ENCODE results near the gene CCDC63.
"Not testable (repeated sequence)": the region's sequence is repeated elsewhere in the genome, so short reads cannot be mapped to it uniquely, and the experiment has no call there.

The CCDC63 gene

DNA sequence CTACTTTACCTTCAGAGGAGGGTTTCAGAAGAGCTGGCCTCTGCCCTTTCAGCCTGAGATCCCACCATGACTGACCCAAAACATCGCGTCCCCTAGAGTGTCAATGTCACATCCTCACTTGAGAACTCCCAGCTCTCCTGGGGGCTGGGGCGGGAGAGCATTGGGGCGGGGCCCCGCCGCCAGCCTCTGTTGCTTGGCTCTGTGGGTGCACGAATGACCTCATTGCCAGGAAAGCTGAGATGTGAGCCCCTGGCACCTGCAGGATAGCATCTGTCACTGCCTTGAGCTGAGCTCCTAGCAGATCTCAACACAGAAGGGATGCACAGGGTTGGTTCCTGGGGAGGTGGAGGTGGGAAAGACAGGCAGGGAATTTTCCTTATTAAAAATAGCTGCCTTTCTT is 94.1 kb downstream of the CCDC63 start:
- DNase-seq, result peak in 2 of 10 donors; percentile 17 to 26

GRCh38 chr12:110941391-110941790 is 94.6 kb downstream of the CCDC63 start:
- no peak for DNase-seq
- intact Hi-C loops (cut with DNase I), result no loop called here

More for the DNA sequence above, 94.1 kb downstream of the CCDC63 start:
- intact Hi-C loops (cut with DNase I), result no loop called here

DNA sequence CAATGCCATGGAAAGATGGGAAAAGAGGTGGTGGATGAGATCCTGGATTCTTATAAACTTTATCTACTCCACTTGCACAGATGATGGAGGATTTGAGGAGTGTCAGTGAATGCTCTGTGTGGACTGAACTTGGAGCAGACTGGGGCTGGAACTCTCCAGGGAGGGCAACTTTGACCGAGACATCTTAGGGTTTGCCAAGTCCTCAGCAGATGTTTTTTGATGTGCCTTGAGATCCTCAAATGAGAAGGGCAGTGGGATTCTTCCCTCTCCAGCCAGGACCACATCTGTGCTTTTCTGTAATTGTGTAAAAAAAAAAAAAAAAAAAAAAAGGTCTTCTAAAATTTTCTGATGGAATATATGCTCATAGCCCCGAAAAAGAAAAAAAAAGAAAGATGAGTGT is 96.6 kb downstream of the CCDC63 start:
- no peak for DNase-seq
- intact Hi-C loops (cut with DNase I), result no loop called here

DNA sequence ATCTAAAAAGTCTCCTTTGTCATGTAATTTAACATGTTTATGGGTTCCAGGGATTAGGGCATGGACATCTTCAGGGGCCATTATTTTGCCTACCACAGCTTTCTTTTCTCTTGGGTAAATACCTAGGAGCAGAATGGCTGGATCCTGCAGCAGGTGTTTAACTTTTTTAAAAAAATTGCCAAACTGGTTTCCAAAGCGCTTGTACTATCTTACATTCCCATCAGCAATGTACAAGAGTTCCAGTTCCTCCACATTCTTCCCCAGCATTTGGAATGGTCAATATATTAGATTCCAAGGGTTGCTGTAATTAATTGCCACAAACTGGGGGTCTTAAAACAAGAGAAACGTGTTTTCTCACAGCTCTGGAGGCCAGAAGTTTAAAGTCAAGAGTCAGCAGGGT is 101.3 kb downstream of the CCDC63 start:
- intact Hi-C loops (cut with DNase I), result no loop called here
- no peak for DNase-seq

DNA sequence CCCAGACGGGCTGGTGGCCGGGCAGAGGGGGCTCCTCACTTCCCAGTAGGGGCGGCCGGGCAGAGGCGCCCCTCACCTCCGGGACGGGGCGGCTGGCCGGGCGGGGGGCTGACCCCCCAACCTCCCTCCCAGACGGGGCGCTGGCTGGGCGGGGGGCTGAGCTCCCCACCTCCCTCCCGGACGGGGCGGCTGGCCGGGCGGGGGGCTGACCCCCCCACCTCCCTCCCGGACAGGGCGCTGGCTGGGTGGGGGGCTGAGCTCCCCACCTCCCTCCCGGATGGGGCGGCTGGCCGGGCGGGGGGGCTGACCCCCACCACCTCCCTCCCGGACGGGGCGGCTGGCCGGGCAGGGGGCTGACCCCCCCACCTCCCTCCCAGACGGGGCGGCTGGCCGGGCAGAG is 103.7 kb downstream of the CCDC63 start:
- intact Hi-C loops (cut with DNase I), result not testable (repeated sequence)

DNA sequence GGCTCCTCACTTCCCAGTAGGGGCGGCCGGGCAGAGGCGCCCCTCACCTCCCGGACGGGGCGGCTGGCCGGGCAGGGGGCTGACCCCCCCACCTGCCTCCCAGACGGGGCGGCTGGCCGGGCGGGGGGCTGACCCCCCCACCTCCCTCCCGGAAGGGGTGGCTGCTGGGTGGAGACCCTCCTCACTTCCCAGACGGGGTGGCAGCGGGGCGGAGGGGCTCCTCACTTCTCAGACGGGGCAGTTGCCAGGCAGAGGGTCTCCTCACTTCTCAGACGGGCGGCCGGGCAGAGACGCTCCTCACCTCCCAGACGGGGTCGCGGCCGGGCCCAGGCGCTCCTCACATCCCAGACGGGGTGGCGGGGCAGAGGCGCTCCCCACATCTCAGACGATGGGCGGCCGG is 104.1 kb downstream of the CCDC63 start:
- intact Hi-C loops (cut with DNase I); DNase-seq: not testable (repeated sequence)

More for the DNA sequence above, 103.7 kb downstream of the CCDC63 start:
- DNase-seq, result not testable (repeated sequence)
